ENCODE data around the gene ATP6V1G2.

ATP6V1G2 gene

GRCh38 chr6:31568537-31568961, 22.1 kb upstream of the ATP6V1G2 start:
- no peak for DNase-seq (ENCODE audit: low read depth)
- no peak for TF ChIP-seq CTCF (conservative IDR thresholded peaks at IDR 0.05; ENCODE audit: control insufficient read depth, insufficient read depth, low read depth, low read length)
- H3K4me3 ChIP-seq (ENCODE audit: control insufficient read depth, low read depth, low read length), result no peak overlapping the region

GRCh38 chr6:31567531-31568370, 21.3 kb upstream of the ATP6V1G2 start:
- no peak for DNase-seq (ENCODE audit: low read depth)
- no peak overlapping the region for H3K4me3 ChIP-seq (ENCODE audit: control insufficient read depth, low read depth, low read length)
- no peak for TF ChIP-seq CTCF (conservative IDR thresholded peaks at IDR 0.05; ENCODE audit: control insufficient read depth, insufficient read depth, low read depth, low read length)

- no peak overlapping the region for H3K4me3 ChIP-seq (ENCODE audit: control insufficient read depth, low read depth, low read length)
- TF ChIP-seq CTCF (conservative IDR thresholded peaks at IDR 0.05; ENCODE audit: control insufficient read depth, insufficient read depth, low read depth, low read length), result no peak
- DNase-seq (ENCODE audit: low read depth), result no peak
Observed at GRCh38 chr6:31560697-31561058, 14.3 kb upstream of the ATP6V1G2 start.

GRCh38 chr6:31559958-31560696, 13.7 kb upstream of the ATP6V1G2 start:
- H3K4me3 ChIP-seq (ENCODE audit: control insufficient read depth, low read depth, low read length), result no peak overlapping the region
- peak; percentile 64 for DNase-seq (ENCODE audit: low read depth)
- TF ChIP-seq CTCF (conservative IDR thresholded peaks at IDR 0.05; ENCODE audit: control insufficient read depth, insufficient read depth, low read depth, low read length), result no peak

- no peak for DNase-seq (ENCODE audit: low read depth)
- no peak overlapping the region for H3K4me3 ChIP-seq (ENCODE audit: control insufficient read depth, low read depth, low read length)
- TF ChIP-seq CTCF (conservative IDR thresholded peaks at IDR 0.05; ENCODE audit: control insufficient read depth, insufficient read depth, low read depth, low read length), result no peak
Observed at GRCh38 chr6:31559606-31559957, 13.2 kb upstream of the ATP6V1G2 start.

GRCh38 chr6:31558631-31559500, 12.5 kb upstream of the ATP6V1G2 start:
- TF ChIP-seq CTCF (conservative IDR thresholded peaks at IDR 0.05; ENCODE audit: control insufficient read depth, insufficient read depth, low read depth, low read length), result no peak
- H3K4me3 ChIP-seq (ENCODE audit: control insufficient read depth, low read depth, low read length), result no peak overlapping the region
- DNase-seq (ENCODE audit: low read depth), result no peak
